TTC549 (cell line): Measurements from ENCODE around the gene GLCE.
"Not testable (repeated sequence)": the region's sequence is repeated elsewhere in the genome, so short reads cannot be mapped to it uniquely, and the experiment has no call there.

Source experiments
- FAIRE-seq: peaks from 2 replicates; lab custom pipeline; 2012; peaks lifted over from hg19 to GRCh38; lab: Jason Lieb, UNC

The GLCE gene

DNA sequence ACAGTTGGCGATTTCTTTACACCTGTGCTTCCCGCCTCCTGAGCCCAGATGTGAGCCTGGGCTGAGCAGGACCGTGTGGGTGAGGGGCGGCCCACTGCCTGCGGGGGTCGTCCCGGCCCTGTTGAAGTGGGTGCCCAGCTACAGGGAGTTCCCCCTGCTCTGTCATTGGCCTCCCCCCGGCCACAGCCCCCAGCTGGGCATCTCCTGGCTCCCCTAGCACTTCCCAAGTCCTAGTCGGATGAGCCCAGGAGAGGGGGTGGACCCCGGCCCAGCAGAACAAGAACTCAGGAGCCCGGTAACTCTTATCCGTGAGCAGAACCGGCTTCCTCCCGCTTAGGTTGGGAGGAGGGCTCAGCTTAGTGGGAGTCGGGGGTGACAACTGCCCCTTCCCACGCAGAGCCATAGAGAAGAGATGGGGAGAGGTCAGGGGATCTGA is 139.0 kb downstream of the GLCE start:
- FAIRE-seq: no peak

- no peak for FAIRE-seq
These were observed 139.6 kb downstream of the GLCE start for GRCh38 chr15:69299943-69300588.

- not testable (repeated sequence) for FAIRE-seq
These were observed 140.7 kb downstream of the GLCE start for GRCh38 chr15:69301101-69301500.

GRCh38 chr15:69302087-69302486 is 141.7 kb downstream of the GLCE start:
- not testable (repeated sequence) for FAIRE-seq

GRCh38 chr15:69302929-69303328 is 142.5 kb downstream of the GLCE start:
- no peak for FAIRE-seq

DNA sequence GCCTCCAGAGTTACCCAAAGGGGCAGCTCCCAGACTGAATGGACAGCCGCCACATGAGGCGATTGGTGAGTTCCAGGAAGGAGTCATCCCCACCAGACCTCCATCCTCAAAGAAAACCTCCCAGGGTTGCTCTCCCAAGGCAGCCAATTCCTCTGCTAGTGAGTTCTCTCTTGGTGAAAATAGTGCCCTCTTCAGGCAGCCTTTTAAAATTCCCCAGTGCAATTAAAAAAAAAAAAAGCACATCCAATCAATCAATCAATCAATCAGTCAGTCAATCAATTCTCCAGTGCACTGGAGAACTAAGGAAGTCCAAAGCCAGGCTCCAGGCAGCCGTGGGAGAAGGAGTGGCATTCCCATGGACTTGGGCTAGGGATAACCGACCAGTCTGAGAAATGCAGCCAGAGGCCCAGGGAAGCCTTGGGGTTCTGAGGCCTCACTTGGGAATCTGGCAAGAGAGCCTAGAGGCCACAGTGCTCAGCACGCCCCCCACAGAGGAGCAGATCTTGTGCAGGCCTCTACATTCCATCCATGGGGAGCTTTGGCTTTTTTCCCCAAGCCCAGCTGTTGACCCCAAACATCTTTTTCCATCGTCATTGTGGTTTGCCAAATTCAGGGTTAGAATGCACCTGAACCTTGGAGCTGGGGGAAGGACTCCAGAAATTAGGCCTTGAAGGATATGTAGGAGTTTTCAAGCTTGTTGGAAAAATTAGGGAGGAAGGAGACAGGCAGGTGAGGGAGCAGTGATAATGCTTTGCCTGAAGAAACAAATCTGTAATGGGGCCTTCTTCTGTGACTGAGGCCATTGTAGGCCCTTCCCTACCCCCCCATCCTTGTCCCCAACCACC is 143.1 kb downstream of the GLCE start:
- no peak for FAIRE-seq

- no peak for FAIRE-seq
These were observed 143.7 kb downstream of the GLCE start for GRCh38 chr15:69304182-69304545.

GRCh38 chr15:69305204-69305931 is 144.9 kb downstream of the GLCE start:
- no peak for FAIRE-seq

DNA sequence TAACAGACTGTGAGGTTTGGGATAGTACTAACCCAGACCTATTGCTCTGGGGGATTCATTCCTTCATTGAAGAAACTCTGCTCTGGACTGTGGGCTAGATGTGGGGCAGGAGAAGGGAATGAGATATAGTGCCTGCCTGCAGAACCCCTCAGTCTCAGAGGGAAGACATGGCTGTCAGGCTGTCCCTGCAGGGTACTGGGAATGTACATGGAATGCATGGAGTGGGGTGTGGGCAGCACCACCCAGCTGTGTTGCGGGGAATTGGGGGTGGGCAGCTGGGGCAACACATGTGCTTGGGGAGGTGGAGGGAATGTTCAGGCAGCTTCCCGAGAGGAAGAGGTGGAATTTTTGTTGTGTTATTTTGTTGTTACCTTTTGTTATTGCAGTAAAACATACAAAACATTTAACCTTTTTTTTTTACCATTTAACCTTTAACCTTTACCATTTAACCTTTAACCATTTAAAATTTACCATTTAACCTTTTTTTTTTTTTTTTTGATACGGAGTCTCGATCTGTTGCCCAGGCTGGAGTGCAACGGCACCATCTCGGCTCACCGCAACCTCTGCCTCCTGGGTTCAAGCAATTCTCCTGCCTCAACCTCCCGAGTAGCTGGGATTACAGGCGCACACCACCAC is 145.6 kb downstream of the GLCE start:
- FAIRE-seq: no peak

GRCh38 chr15:69307939-69308338 is 147.5 kb downstream of the GLCE start:
- no peak for FAIRE-seq

DNA sequence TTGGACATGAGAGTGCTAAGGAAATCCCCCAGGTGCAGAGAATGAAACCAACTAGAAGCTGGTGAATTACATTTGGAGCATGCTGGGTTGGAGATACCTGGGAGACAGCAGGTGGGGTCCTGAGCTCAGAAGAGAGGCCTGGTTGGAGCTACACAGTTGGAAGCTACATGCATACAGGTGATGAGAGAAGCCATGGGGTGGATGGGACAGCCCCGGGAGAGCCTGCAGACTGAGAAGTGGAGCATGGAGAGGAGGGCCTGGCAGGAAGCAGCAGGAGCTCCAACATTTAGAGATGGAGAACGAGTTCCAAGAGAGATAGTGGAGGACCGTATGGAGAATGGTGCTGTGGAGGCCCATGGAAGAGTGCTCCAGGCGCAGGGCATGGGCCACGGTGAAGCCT is 148.5 kb downstream of the GLCE start:
- FAIRE-seq: no peak

- FAIRE-seq: no peak
These were observed 150.9 kb downstream of the GLCE start for GRCh38 chr15:69311319-69311721.

- FAIRE-seq: no peak
These were observed 153.1 kb downstream of the GLCE start for GRCh38 chr15:69313432-69314000.

GRCh38 chr15:69314131-69314530 is 153.7 kb downstream of the GLCE start:
- FAIRE-seq: no peak

GRCh38 chr15:69314736-69315135 is 154.3 kb downstream of the GLCE start:
- FAIRE-seq: no peak

GRCh38 chr15:69315402-69316110 is 155.1 kb downstream of the GLCE start:
- no peak for FAIRE-seq

DNA sequence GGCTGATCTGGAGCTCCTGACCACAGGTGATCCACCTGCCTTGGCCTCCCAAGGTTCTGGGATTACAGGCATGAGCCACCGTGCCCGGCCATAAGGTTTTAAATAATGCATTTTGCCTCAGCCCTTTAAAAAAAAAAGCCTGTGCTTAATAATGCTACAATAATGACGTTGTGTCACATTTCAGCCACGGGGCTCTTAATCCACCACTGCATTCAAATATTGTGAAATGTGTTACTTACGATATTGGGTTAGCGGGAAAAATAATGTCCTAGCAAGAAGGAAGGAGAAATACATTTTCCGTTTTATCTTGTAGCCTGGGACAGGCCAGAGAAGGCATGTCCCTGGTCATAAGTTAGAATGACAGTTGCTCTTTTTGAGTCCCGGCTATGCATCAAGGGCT is 155.9 kb downstream of the GLCE start:
- FAIRE-seq: no peak

DNA sequence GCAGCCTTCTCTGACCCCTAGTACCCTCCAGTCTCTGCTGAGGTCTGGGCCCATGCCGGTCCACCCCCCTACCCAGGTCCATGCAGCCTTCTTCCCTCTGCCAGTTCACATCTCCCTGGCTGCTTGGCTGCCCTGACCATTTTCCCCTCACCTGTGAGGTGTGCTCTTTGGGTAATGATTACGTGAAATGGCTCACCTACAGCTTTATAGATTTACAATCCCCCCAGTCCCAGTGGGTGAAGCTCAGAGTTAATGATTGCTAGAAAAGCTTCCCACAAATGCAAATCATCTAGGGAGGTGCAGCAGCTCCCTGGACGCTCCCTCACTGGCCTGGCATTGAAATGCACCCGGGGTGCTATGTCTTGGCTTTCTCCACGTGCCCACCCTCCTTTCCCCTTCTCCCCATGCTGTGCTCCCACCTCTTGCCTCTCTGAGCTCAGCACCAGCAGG is 157.0 kb downstream of the GLCE start:
- no peak for FAIRE-seq

DNA sequence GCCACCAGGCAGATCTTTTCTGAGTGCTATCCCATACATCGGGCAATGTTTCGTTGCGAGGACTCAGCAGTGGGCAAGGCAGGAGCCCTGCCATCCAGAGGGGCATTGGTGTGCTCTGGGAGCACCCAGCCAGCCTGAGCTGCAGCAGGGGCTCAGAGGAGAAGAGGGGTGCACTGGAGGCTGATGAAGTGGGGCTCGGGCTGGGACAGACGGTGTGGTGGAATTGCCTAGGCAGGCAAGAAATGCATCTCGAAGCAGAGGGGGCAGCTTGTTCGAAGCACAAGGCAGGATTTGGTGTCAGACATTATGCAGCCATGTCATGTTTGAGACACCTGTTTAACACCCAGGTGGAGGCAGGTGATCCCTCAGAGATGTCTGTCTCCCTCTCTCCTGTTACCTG is 157.6 kb downstream of the GLCE start:
- no peak for FAIRE-seq

GRCh38 chr15:69319384-69320375 is 159.2 kb downstream of the GLCE start:
- FAIRE-seq: no peak
